HG03108 (cell line): Measurements from ENCODE around the gene MAP4K2.

Experiments
- ATAC-seq: cut with Tn5 transposase; IDR thresholded peaks from one replicate; pipeline ENCODE4 v1.9.1; 2021; ENCODE audit warnings: moderate library complexity; ENCODE audit not compliant: unreplicated experiment

MAP4K2 gene

DNA sequence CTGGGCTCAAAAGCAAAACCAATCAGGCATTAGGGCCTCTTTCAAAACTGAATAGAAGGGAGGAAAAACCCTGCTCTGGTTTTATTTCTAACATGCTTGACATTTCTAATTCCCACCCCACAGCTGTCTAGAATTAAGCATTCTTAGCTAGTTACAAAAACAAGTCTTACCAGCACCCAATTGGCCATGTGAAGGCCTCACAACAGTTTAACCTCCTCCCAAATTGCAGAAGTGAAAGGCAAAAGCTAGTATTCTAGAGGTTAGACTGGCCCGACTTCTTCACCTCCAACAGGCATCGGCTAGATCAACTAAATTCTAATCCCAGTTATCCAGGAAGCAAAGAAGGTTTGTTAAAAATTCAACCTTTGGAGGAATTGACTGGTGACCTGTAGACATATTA lies 31.2 kb downstream of the MAP4K2 start:
- no peak for ATAC-seq

DNA sequence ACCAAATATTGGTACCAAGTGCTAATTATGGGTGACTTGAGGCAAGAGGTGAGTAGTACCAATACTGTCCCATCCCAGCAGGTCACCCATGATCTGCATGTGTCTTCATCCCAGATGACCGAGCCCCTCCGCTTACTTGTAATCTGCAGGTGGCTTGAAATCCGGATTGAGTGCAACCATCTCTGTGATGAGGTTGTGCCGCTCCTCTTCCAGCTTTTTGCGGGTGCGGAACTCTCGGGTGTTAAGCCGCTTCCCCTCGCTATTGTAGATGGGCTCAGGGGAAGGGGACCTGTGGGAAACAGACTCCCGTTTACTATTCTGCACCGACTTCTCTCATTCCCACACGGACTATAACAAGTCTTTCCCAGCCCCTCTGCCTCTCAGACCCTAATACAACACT lies 32.9 kb downstream of the MAP4K2 start:
- no peak for ATAC-seq

DNA sequence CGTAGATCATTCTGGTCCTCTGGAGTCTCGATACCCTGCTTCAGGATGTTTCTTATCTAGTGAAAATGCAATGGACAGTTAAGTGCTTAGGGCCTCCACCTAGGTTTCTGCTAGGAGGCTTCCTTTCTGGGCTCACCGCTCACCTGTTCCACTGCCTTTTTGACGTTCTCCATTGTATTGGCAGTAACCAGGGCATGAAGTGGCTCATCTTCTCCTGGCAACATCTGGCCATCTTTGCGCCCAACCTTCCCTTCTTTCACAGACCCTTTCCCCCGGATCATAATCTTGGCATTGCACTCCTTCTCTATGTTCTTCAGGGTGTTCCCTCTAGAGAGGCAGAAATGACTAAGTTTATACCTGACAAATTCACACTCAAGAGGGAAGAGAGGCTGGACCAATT lies 33.7 kb downstream of the MAP4K2 start:
- ATAC-seq: no peak

GRCh38 chr11:64768300-64768694 lies 34.7 kb downstream of the MAP4K2 start:
- ATAC-seq: no peak

- ATAC-seq: no peak
These were observed 35.4 kb downstream of the MAP4K2 start for GRCh38 chr11:64767344-64768299.

DNA sequence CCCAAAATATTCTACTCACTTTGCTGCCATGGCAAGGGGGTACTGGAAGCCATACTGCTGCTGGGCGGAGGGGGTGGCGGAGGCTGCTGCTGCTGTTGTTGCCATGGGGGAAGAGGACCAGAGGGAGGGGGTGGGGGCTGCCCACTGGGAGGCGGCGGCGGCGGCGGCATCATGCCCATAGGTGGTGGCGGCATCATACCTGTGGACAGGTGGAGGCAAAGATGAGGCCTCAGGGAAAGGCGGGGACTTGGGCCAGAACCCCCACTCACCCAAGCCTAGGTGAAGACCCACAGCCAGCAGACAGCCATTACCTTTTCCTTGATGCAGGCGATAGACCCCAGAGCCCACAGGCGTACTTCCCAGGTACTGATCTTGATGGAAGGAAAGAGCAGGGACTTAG lies 36.1 kb downstream of the MAP4K2 start:
- ATAC-seq: no peak

DNA sequence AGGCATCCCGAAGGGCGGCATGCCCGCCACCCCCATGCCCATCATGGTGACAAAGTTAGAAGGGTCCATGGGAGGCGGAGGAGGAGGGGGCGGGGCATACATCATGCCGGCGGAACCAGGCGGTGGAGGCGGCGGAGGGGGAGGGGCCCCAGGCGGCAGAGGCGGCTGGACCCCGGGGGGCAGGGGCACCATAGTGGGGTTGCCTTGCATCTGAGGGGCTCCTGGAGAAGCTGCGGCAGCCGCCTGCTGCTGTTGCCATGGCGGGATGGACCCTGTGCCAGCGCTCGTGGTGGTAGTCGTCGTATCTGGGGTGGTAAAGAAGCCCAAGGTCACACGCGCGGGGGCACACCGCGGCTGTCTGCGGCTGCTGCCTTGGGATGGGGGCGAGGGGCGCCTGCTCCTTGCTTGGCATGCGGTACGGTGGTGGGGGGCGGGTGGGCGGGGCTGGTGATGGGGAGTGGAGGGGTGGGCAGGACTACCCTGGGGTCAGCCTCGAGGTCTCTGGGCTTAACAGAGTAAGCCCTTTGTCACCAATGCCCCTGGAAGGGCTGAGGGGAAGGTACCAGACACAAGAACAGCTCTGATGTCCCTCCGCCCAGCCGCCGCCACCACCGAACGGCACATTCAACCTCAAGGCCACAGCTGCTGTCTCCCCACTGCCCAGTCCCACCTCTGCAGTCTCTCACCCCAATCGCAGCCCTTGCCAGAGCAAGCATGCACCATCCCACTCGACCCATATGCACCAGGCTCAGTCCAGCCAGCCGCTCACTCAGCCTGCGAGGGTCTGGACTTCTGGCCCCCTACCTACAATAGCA lies 37.0 kb downstream of the MAP4K2 start:
- no peak for ATAC-seq

GRCh38 chr11:64765291-64765850 lies 37.6 kb downstream of the MAP4K2 start:
- ATAC-seq: no peak

GRCh38 chr11:64764753-64765152 lies 38.3 kb downstream of the MAP4K2 start:
- ATAC-seq: no peak

DNA sequence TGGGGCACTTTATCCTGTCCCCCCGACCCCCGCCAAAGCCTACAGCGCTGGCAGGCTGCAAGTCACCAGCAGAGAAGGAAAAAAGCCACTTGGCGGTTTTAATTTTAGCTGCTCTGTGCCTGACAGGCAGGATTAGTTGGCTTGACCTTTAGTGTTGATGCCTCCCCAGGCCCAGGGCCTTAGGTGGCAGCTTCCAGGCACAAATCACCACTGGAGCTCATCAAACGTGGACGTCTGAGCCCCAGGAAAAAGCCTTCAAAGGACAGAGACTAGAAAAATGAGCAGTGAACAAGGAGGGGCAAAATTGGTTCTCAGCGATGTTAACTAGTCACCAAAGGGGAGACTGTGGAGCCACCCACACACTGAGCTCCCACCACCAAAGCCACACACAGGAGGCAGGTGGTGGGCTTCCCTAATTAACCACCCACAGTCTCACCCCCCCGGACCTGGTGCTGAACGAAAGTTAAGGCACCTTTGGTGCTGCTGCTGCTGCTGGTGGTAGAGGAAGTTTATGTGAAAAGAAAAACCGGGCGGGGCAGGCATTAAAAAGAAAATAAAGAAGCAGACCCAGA lies 38.9 kb downstream of the MAP4K2 start:
- no peak for ATAC-seq

- no peak for ATAC-seq
These were observed 39.4 kb downstream of the MAP4K2 start for GRCh38 chr11:64763526-64764039.

GRCh38 chr11:64762674-64763525 lies 40.1 kb downstream of the MAP4K2 start:
- no peak for ATAC-seq

DNA sequence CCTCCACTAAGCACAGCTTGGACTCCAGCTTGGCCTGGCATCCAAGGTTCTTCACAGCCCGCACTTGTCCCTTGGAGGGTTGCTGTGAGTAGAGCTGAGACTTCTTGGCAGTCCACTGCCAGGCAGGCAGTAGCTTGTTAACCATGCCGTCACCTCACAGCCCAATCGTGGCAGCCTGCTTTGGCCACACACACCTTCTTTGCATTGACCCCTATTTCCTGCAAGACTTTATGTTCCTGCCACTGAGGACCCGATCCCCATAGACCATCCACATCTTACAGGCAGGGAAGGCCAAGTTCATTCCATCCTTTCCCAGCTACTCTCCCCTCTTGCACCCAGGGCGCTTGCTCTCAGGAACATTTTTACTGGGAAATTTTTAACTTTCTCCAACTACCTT lies 40.7 kb downstream of the MAP4K2 start:
- no peak for ATAC-seq

DNA sequence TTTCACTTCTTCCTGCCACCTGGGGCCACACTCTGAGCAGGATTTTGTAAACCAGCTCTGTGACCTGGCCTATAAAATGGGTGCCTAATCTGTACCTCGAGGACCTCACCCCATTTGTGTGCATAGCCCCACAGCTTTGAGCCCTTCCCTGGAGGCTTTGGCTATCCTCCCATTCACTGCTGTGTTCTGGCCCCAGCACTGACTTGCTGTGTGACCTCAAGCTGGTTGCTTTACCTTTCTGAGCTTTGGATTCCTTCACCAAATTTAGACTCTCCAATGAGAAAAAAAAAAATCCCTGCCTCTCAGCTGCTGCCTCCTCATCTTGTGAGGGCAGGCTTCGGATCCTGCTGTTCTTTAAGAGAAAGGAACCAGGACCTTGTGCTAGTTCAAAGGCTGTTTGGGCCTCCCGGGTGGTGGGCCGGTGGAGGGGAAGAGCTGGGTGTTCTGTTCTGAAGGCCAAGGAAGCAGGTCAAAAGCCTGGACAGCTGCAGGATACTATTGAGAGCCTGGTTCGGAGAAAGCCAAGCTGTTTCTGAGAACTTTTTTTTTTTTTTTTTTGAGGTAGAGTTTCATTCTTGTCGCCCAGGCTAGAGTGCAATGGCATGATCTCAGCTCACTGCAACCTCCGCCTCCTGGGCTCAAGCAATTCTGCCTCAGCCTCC lies 42.1 kb downstream of the MAP4K2 start:
- no peak for ATAC-seq

GRCh38 chr11:64759722-64760719 lies 43.0 kb downstream of the MAP4K2 start, which contains the start of gene PYGM:
TSS of gene PYGM (minus strand) at chr11:64759974. CDS start at chr11:64759898, 76 bp downstream.
- no peak for ATAC-seq

GRCh38 chr11:64759131-64759721 lies 43.8 kb downstream of the MAP4K2 start:
- no peak for ATAC-seq

- no peak for ATAC-seq
These were observed 44.5 kb downstream of the MAP4K2 start for GRCh38 chr11:64758330-64759079.
